Measurements from ENCODE around the gene IFI27L1.

The IFI27L1 gene

DNA sequence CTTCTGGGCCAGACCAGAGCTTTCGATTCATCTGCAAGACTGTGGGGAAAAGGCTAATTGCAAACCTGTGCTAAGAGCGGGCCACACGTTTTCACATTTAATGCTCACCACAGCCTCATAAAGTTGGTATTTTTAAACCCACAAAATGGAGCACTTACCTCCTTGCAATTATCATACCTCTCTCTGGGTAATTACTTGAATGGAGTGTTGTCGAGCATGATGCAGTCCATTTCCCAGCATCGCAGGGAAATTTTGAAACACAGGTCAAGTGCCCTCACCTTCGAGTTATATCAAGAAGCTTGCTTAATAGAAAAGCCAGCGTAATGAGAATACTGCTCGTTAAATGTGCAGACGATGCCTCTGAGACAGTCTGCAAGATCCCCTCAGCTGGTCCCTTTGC, 57.1 kb downstream of the IFI27L1 start:
- no peak for ATAC-seq

GRCh38 chr14:94139006-94139405, 57.9 kb downstream of the IFI27L1 start:
- no peak for ATAC-seq

GRCh38 chr14:94139421-94139820, 58.3 kb downstream of the IFI27L1 start:
- ATAC-seq, result no peak

GRCh38 chr14:94142247-94142646, 61.1 kb downstream of the IFI27L1 start:
- no peak for ATAC-seq

DNA sequence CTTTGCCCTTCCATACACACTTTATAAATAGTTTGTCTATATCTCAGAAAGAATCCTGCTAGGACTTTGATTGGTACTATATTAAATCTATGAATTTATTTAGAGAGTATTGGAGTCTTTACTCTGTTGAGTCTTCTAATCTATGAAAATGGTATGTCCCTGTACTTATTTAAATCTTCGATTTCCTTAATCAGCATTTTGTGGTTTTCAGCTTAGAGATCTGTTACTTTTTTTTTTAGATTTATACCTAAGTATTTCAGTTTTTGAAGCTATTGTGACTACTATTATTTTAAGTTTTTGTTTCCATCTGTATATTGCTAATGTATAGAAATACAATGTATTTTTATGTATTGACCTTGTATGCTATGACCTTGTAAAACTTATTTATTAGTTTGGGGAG, 61.7 kb downstream of the IFI27L1 start:
- no peak for ATAC-seq

- ATAC-seq, result no peak
These were observed 62.1 kb downstream of the IFI27L1 start for GRCh38 chr14:94143239-94143638.

DNA sequence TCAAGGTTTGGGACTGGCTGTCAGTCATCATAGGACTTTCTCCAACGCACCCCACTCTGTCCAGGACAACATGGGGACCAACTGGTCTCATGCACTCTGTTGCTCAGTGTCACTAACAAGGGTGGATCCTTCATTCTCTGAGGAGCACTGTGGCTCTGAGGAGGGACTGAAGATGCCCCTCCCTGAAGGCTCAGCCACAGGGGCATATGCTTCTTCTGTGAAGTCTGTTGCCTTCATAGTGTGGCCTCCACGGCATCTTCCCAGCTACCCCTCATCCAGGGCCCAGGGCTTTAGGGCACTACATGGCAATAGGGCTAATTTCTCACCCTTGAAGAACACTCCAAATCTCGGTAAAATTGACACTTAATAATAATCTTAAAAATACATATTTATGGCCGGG, 62.6 kb downstream of the IFI27L1 start:
- no peak for ATAC-seq

DNA sequence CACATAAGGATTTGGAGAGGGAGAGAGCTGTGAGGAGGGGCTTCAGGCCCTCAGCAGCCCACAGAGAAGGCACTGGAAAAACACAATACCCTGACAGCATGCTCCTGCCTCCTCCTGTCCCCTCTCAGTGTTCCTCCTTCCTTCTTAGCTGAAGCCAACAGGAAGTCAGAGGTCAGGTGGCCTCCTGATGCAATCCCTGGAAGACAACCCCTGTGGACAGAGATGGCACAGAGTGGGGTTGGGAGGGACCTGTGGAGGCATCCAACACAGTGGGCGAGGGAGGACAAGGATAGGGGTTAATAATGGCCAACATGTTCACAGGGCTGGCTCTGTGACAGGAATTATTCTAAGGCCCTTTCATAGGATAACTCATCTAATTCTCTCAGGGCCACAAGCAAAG, 63.7 kb downstream of the IFI27L1 start:
- no peak for ATAC-seq

DNA sequence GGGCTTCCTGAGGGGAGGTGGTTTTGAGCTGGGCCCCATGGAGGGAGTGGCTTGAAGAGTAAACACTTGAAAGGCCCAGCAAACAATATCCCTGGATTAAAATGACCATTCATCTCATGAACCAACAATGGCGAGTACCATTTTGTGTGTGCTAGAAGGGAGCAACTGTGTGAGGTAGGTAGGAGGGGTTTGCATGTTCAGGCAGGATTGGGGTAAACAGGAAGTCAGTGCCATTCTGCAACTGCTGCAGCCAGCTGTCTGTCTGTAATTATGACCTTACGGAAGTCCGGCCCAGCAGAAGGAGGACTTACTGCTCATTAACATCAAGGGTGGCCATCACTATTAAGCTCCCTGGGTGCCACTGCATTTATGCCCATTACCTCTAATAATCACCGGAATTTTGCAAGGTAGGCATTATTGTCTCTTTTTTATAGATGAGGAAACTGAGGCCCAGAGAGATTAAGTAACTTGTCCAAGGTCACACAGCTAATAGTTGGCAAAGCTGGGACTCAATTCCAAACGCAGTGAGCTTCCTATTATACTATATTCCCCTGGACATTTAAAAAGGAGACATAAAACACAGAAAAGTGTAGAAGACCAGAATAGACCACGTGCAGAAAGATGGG, 64.9 kb downstream of the IFI27L1 start:
- no peak for ATAC-seq

Measured in activated CD4-positive, CD25-positive, alpha-beta regulatory T cell treated with anti-CD3 and anti-CD28 coated beads, Interleukin-2, amount 50 U/mL, for 24 hours (primary cell).